ENCODE measurements around the gene PCK1.

GRCh38 chr20:57589123-57589727, 28.3 kb downstream of the PCK1 start:
- TF ChIP-seq POLR2A (IDR thresholded peaks at IDR 0.05) (no peak), POLR2AphosphoS5 (IDR thresholded peaks at IDR 0.05) (no peak)

Measured in spleen (tissue), 3 donors.